Mesendoderm (in vitro differentiated cells): ENCODE measurements around the gene APBB1IP.
"Not testable (repeated sequence)": the region's sequence is repeated elsewhere in the genome, so short reads cannot be mapped to it uniquely, and the experiment has no call there.

Source experiments
- DNase-seq: peaks from one replicate; pipeline ENCODE4 v3.0.0; 2013
- H2AK5ac ChIP-seq: 2 replicates; pipeline ENCODE4 v1.6.1; 2013; ENCODE audit warnings: low read length, inconsistent platforms
- H2BK120ac ChIP-seq: 2 replicates; pipeline ENCODE4 v1.6.1; 2013; ENCODE audit warnings: low read depth, mild to moderate bottlenecking, low read length, moderate library complexity, mixed read lengths
- H2BK15ac ChIP-seq: replicated peaks from 2 replicates; pipeline ENCODE4 v1.6.1; 2013; ENCODE audit warnings: low read depth, mild to moderate bottlenecking, moderate library complexity
- H2BK5ac ChIP-seq: 2 replicates; pipeline ENCODE4 v1.6.1; 2013; ENCODE audit warnings: low read length, inconsistent platforms
- H3K18ac ChIP-seq: 2 replicates; pipeline ENCODE4 v1.6.1; 2013; ENCODE audit warnings: mild to moderate bottlenecking, low read length, mixed read lengths
- H3K23ac ChIP-seq: one replicate; pipeline ENCODE4 v1.6.1; 2013; ENCODE audit warnings: low read length
- H3K27ac ChIP-seq: 2 replicates; pipeline ENCODE4 v1.5.1; 2013; ENCODE audit warnings: low read depth, mild to moderate bottlenecking, inconsistent platforms, low read length, moderate library complexity
- H3K27me3 ChIP-seq: 2 replicates; pipeline ENCODE4 v1.6.1; 2013; ENCODE audit warnings: low read length, control low read depth, mild to moderate bottlenecking, inconsistent platforms; ENCODE audit not compliant: insufficient read depth, poor library complexity
- H3K36me3 ChIP-seq: 2 replicates; pipeline ENCODE4 v1.6.1; 2013; ENCODE audit warnings: low read length, inconsistent platforms; ENCODE audit not compliant: control insufficient read depth, insufficient read depth
- H3K4ac ChIP-seq: one replicate; pipeline ENCODE4 v1.6.1; 2013; ENCODE audit warnings: low read depth, mild to moderate bottlenecking, low read length, moderate library complexity
- H3K4me1 ChIP-seq: 2 replicates; pipeline ENCODE4 v1.6.1; 2013; ENCODE audit warnings: low read depth, low read length, inconsistent platforms; ENCODE audit not compliant: control insufficient read depth
- H3K4me2 ChIP-seq: 2 replicates; pipeline ENCODE4 v1.6.1; 2013; ENCODE audit warnings: low read length
- H3K4me3 ChIP-seq: 2 replicates; pipeline ENCODE4 v1.5.1; 2013; ENCODE audit warnings: mild to moderate bottlenecking, low read length
- H3K56ac ChIP-seq: one replicate; pipeline ENCODE4 v1.6.1; 2013; ENCODE audit warnings: low read length
- H3K79me1 ChIP-seq: 2 replicates; pipeline ENCODE4 v1.6.1; 2013; ENCODE audit warnings: low read length, inconsistent platforms
- H3K79me2 ChIP-seq: 2 replicates; pipeline ENCODE4 v1.6.1; 2013; ENCODE audit warnings: mild to moderate bottlenecking, low read length; ENCODE audit not compliant: control insufficient read depth, insufficient read depth
- H3K9ac ChIP-seq: 2 replicates; pipeline ENCODE4 v1.6.1; 2013; ENCODE audit warnings: low read length, inconsistent platforms
- H4K5ac ChIP-seq: one replicate; pipeline ENCODE4 v1.6.1; 2013; ENCODE audit warnings: low read length
- H4K8ac ChIP-seq: one replicate; pipeline ENCODE4 v1.6.1; 2013; ENCODE audit warnings: low read depth, mild to moderate bottlenecking, control low read depth, low read length, moderate library complexity
- WGBS: extraction: QIAGEN DNeasy Blood & Tissue Kit; methylation state at CpG from one replicate; pipeline ENCODE4 v1.1.7; 2013; ENCODE audit warnings: low lambda C conversion rate, missing lambda C conversion rate; ENCODE audit not compliant: insufficient coverage; ENCODE audit errors: extremely low coverage; 5-methylcytosine and 5-hydroxymethylcytosine counted together

The APBB1IP gene

GRCh38 chr10:26573674-26574073 is 135.5 kb downstream of the APBB1IP start:
- H3K4me1 ChIP-seq, result no peaks in the 10 kb centered on the region
- no peaks in the 10 kb centered on the region for H3K27me3 ChIP-seq
- H2AK5ac ChIP-seq, result no peak overlapping the region
- H2BK120ac ChIP-seq, result no peak overlapping the region
- DNase-seq, result peak; percentile 76
- H3K79me2 ChIP-seq, result no peaks in the 10 kb centered on the region
- H3K23ac ChIP-seq, result no peak overlapping the region
- no peak overlapping the region for H3K4ac ChIP-seq
- H3K4me3 ChIP-seq, result no peak overlapping the region
- no CpG with 5 or more reads among the region's 2 CpGs for WGBS
- H4K5ac ChIP-seq, result no peak overlapping the region
- no peak overlapping the region for H3K9ac ChIP-seq
- no peak overlapping the region for H3K27ac ChIP-seq
- H3K36me3 ChIP-seq, result no peaks in the 10 kb centered on the region
- no peak overlapping the region for H3K18ac ChIP-seq
- no peak overlapping the region for H3K56ac ChIP-seq
- H3K79me1 ChIP-seq, result no peaks in the 10 kb centered on the region
- no peak overlapping the region for H3K4me2 ChIP-seq
- H4K8ac ChIP-seq, result no peak overlapping the region
- no peak overlapping the region for H2BK15ac ChIP-seq
- no peak overlapping the region for H2BK5ac ChIP-seq

GRCh38 chr10:26574783-26575182 is 136.6 kb downstream of the APBB1IP start:
- no peak overlapping the region for H4K5ac ChIP-seq
- H2AK5ac ChIP-seq, result no peak overlapping the region
- no peaks in the 10 kb centered on the region for H3K36me3 ChIP-seq
- no peaks in the 10 kb centered on the region for H3K79me1 ChIP-seq
- H2BK5ac ChIP-seq, result no peak overlapping the region
- no peak overlapping the region for H3K23ac ChIP-seq
- no peaks in the 10 kb centered on the region for H3K27me3 ChIP-seq
- no peak overlapping the region for H3K4me3 ChIP-seq
- H3K4me1 ChIP-seq, result no peaks in the 10 kb centered on the region
- H3K18ac ChIP-seq, result no peak overlapping the region
- no peak for DNase-seq
- no peak overlapping the region for H3K56ac ChIP-seq
- H3K79me2 ChIP-seq, result no peaks in the 10 kb centered on the region
- H3K9ac ChIP-seq, result no peak overlapping the region
- WGBS, result no CpG with 5 or more reads among the region's 4 CpGs
- H2BK15ac ChIP-seq, result no peak overlapping the region
- H3K4ac ChIP-seq, result no peak overlapping the region
- no peak overlapping the region for H3K27ac ChIP-seq
- H2BK120ac ChIP-seq, result no peak overlapping the region
- no peak overlapping the region for H3K4me2 ChIP-seq
- no peak overlapping the region for H4K8ac ChIP-seq

- H3K9ac ChIP-seq, H3K27me3 ChIP-seq, H2BK120ac ChIP-seq, H3K23ac ChIP-seq, H3K36me3 ChIP-seq, H3K27ac ChIP-seq, H3K4me1 ChIP-seq, H3K4me2 ChIP-seq, H4K8ac ChIP-seq, H3K18ac ChIP-seq, H3K79me2 ChIP-seq, H4K5ac ChIP-seq, H3K4ac ChIP-seq, H3K56ac ChIP-seq, H2BK15ac ChIP-seq, DNase-seq, H2AK5ac ChIP-seq, H3K4me3 ChIP-seq, H2BK5ac ChIP-seq, H3K79me1 ChIP-seq: not testable (repeated sequence)
- no CpG with 5 or more reads among the region's 6 CpGs for WGBS
Observed at GRCh38 chr10:26578371-26578770, 140.2 kb downstream of the APBB1IP start.

- Histone ChIP-seq H3K9ac (no peak overlapping the region), H2BK5ac (no peak overlapping the region), H3K4ac (no peak overlapping the region), H3K27me3 (no peaks in the 10 kb centered on the region), H3K56ac (no peak overlapping the region), H3K4me2 (no peak overlapping the region), H3K4me3 (no peak overlapping the region), H3K23ac (no peak overlapping the region), H2BK15ac (no peak overlapping the region), H3K27ac (no peak overlapping the region), H3K36me3 (no peaks in the 10 kb centered on the region), H3K4me1 (no peaks in the 10 kb centered on the region), H3K18ac (no peak overlapping the region), H3K79me1 (no peaks in the 10 kb centered on the region), H2AK5ac (no peak overlapping the region), H4K5ac (no peak overlapping the region), H2BK120ac (no peak overlapping the region), H4K8ac (no peak overlapping the region), H3K79me2 (no peaks in the 10 kb centered on the region)
- DNase-seq, result no peak
- no CpG with 5 or more reads among the region's 26 CpGs for WGBS
Observed at GRCh38 chr10:26579256-26580063, 141.3 kb downstream of the APBB1IP start.

- Histone ChIP-seq H3K27me3 (no peaks in the 10 kb centered on the region), H2BK15ac (no peak overlapping the region), H2AK5ac (no peak overlapping the region), H3K36me3 (no peaks in the 10 kb centered on the region), H3K79me2 (no peaks in the 10 kb centered on the region), H3K4me3 (no peak overlapping the region), H3K4ac (no peak overlapping the region), H3K79me1 (no peaks in the 10 kb centered on the region), H2BK5ac (no peak overlapping the region), H3K4me1 (no peaks in the 10 kb centered on the region), H4K8ac (no peak overlapping the region), H3K23ac (no peak overlapping the region), H3K9ac (no peak overlapping the region), H3K27ac (no peak overlapping the region), H2BK120ac (no peak overlapping the region), H3K4me2 (no peak overlapping the region), H3K56ac (no peak overlapping the region), H4K5ac (no peak overlapping the region), H3K18ac (no peak overlapping the region)
- no CpG with 5 or more reads among the region's 11 CpGs for WGBS
- no peak for DNase-seq
Observed at GRCh38 chr10:26586211-26586610, 148.1 kb downstream of the APBB1IP start.

- no CpG with 5 or more reads among the region's 12 CpGs for WGBS
- Histone ChIP-seq H3K4me1 (no peaks in the 10 kb centered on the region), H2BK15ac (no peak overlapping the region), H3K4me3 (no peak overlapping the region), H2AK5ac (no peak overlapping the region), H3K9ac (no peak overlapping the region), H3K56ac (no peak overlapping the region), H3K79me1 (no peaks in the 10 kb centered on the region), H4K5ac (no peak overlapping the region), H3K27me3 (no peaks in the 10 kb centered on the region), H3K36me3 (no peaks in the 10 kb centered on the region), H3K79me2 (no peaks in the 10 kb centered on the region), H3K27ac (no peak overlapping the region), H3K4me2 (no peak overlapping the region), H3K4ac (no peak overlapping the region), H4K8ac (no peak overlapping the region), H2BK120ac (no peak overlapping the region), H2BK5ac (no peak overlapping the region), H3K18ac (no peak overlapping the region), H3K23ac (no peak overlapping the region)
- DNase-seq, result no peak
Observed at GRCh38 chr10:26588611-26589010, 150.5 kb downstream of the APBB1IP start.
